ENCODE results near the gene KCNJ6.
"Not testable (repeated sequence)": the region's sequence is repeated elsewhere in the genome, so short reads cannot be mapped to it uniquely, and the experiment has no call there.

The KCNJ6 gene

DNA sequence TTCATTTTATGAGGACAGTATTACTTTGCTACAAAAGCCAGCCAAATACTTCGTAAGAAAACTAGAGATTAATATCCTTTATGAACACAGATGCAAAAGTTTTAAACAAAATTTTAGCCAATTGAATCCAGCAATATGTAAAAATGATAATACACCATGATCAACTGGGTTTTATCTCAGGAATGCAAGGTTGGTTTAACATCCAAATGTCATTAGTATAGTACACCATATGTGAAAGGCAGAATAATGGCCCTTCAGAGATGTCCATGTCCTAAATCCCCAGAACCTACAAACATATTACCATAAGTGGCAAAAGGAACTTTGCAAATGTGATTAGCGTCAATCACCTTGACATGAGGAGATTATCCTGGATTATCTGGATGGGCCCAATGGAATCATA, 16.7 kb upstream of the KCNJ6 start:
- DNase-seq = no peak
- H3K4me3 ChIP-seq (ENCODE audit: low read depth, low read length) = no peak overlapping the region
- H3K36me3 ChIP-seq (replicated peaks) = no peaks in the 10 kb centered on the region
- H3K27me3 ChIP-seq (replicated peaks) = no peaks in the 10 kb centered on the region
- in situ Hi-C loops (cut with HindIII; ENCODE audit: low pct_ligation_motif_present, low sequenced_read_pairs) = no loop called here
- H3K27ac ChIP-seq = no peak overlapping the region
- no peak for TF ChIP-seq CTCF (IDR thresholded peaks at IDR 0.05; ENCODE audit: low read depth, low read length, missing control alignments)

GRCh38 chr21:37927711-37928110, 11.5 kb upstream of the KCNJ6 start:
- in situ Hi-C loops (cut with HindIII; ENCODE audit: low pct_ligation_motif_present, low sequenced_read_pairs) = no loop called here
- no peak overlapping the region for H3K27ac ChIP-seq

DNA sequence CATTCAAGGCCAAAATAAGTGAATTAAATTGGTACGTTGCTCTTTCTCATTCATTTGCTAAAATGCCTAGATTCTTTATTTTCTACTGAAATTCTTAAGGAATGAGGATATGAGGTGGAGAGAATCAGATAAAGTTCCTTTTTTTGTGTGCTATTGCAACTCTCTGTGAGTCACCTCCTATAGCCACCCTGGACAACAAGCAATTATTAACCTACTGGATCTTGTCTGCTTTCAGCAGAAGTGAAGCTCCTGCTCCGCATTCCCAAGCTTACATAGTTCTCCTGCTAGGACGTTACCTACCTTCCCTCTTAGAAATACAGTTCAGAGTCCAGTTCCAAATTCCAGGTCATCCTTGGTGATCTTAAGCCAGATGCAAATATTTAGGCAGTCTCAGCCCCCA, 4.8 kb upstream of the KCNJ6 start:
- Histone ChIP-seq H3K36me3 (replicated peaks) (no peaks in the 10 kb centered on the region), H3K4me3 (ENCODE audit: low read depth, low read length) (no peak overlapping the region), H3K27ac (no peak overlapping the region), H3K27me3 (replicated peaks) (peaks cover 3% of the 10 kb centered on the region)
- TF ChIP-seq CTCF (IDR thresholded peaks at IDR 0.05; ENCODE audit: low read depth, low read length, missing control alignments) = no peak
- in situ Hi-C loops (cut with HindIII; ENCODE audit: low pct_ligation_motif_present, low sequenced_read_pairs) = no loop called here
- DNase-seq = no peak

More at GRCh38 chr21:37927711-37928110, 11.5 kb upstream of the KCNJ6 start:
- no peak for TF ChIP-seq CTCF (IDR thresholded peaks at IDR 0.05; ENCODE audit: low read depth, low read length, missing control alignments)
- DNase-seq = no peak
- no peak overlapping the region for H3K4me3 ChIP-seq (ENCODE audit: low read depth, low read length)
- H3K36me3 ChIP-seq (replicated peaks) = no peaks in the 10 kb centered on the region
- no peaks in the 10 kb centered on the region for H3K27me3 ChIP-seq (replicated peaks)

- DNase-seq; H3K36me3 ChIP-seq (replicated peaks); in situ Hi-C loops (cut with HindIII; ENCODE audit: low pct_ligation_motif_present, low sequenced_read_pairs); H3K27ac ChIP-seq; H3K4me3 ChIP-seq (ENCODE audit: low read depth, low read length): not testable (repeated sequence)
- H3K27me3 ChIP-seq (replicated peaks) = peaks cover 11% of the 10 kb centered on the region
Measured at GRCh38 chr21:37920302-37920701, 4.0 kb upstream of the KCNJ6 start.

GRCh38 chr21:37917612-37918011, 1.4 kb upstream of the KCNJ6 start:
- no peak overlapping the region for H3K27ac ChIP-seq
- H3K4me3 ChIP-seq (ENCODE audit: low read depth, low read length) = no peak overlapping the region
- DNase-seq = peak; percentile 46
- no peaks in the 10 kb centered on the region for H3K36me3 ChIP-seq (replicated peaks)
- H3K27me3 ChIP-seq (replicated peaks) = peaks cover 28% of the 10 kb centered on the region
- TF ChIP-seq CTCF (IDR thresholded peaks at IDR 0.05; ENCODE audit: low read depth, low read length, missing control alignments) = no peak
- in situ Hi-C loops (cut with HindIII; ENCODE audit: low pct_ligation_motif_present, low sequenced_read_pairs) = no loop called here

DNA sequence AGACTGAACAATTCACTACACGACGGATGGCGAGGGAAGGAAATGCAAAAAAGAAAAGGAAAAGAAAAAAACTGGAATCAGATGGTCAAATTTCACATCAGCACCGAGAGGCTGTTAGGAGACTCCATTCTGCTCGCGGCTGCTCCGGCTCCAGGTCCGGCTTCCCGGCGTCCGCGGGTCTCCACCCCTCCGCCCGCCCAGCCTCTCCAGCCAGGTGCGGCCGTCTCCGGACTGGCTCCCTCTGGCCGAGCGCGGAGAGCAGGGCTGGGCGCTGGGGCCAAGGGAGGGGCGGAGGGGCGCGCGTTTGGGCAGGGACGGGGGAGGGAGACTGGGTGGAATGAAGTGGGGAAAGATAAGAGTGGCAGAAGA, 332 bp downstream of the KCNJ6 start:
- Histone ChIP-seq H3K4me3 (ENCODE audit: low read depth, low read length) (peak overlapping the region; percentile 30), H3K27ac (no peak overlapping the region), H3K36me3 (replicated peaks) (no peaks in the 10 kb centered on the region), H3K27me3 (replicated peaks) (peaks cover 30% of the 10 kb centered on the region)
- in situ Hi-C loops (cut with HindIII; ENCODE audit: low pct_ligation_motif_present, low sequenced_read_pairs) = no loop called here
- no peak for TF ChIP-seq CTCF (IDR thresholded peaks at IDR 0.05; ENCODE audit: low read depth, low read length, missing control alignments)
- no peak for DNase-seq
